RKO (cell line): ENCODE results near the gene EPHB1.

ENCODE experiments used
- DNase-seq: peaks from one replicate; pipeline ENCODE4 v3.0.0-alpha.2; 2016; ENCODE audit warnings: low spot score

The EPHB1 gene

DNA sequence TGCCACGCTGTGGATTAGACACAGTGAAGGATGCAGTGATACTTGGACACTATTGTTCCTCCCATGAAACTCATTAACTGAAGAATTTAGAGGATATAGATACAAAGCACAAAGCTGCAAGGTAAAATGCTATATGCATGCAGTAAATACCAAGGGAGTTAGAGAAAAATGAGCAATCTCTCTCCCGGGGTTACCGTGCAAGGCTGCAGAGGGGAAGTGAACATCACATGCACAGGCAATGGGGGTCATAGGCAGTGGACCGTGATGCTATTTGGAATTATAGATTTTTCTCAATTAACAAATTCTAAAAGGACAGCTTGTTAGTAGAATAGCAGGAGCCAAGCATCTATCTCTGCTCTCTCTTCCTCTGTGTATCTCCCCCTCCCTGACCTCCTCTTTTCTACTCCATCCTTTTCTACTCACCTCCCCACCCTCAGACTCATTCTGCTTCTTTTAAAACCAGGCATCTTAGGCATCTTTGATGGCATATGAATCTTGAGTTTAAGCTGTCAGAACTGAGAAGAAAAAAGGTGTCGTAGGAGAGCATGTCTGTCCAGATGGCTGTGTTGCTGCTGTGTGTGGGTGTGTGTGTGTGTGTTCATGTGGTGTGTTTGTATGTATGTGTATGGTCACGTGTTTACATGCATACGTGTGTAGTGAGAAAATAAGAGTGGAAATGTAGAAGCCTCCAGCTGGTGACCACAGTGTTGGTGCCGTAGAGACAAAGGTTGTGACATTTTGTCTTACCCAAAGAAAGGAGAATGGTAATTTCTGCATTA, 339.0 kb downstream of the EPHB1 start:
- DNase-seq: no peak

DNA sequence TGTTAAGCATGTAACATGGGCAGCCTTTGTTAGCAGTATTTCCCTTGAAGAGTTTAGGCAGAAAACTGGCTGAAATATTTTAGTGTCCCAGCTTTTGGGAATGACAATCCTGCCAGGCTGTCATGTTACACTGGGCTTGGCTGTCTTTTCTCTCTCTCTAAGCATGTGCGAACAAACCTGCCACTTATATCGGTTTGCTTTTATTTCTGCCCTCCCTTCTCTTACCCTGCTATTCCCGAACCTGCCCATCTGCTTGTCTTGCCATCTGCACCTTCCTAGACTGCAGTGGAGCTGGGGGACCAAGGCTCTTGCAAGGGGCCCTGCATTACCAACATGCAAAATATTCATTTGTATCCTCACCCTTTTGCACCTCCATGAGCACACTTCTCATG, 339.6 kb downstream of the EPHB1 start:
- no peak for DNase-seq

DNA sequence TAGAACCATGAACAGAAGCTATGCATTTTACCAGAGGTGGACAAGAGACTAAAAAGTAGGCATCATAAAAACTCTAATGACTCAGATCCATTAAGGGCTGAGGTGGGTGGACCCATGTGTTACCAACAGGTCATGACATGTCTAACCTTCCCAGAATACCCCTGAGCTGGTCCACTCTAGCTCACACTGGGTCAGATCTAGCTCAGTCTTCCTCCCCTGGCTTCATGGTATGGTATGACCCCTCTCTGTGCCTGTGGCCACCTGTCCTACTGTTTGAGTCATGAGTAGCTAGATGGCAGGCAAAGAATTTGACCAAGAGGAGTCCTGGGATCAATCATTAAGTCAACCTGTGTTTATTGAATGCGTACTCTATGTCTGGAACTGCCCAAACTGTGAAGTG, 340.4 kb downstream of the EPHB1 start:
- DNase-seq: no peak

DNA sequence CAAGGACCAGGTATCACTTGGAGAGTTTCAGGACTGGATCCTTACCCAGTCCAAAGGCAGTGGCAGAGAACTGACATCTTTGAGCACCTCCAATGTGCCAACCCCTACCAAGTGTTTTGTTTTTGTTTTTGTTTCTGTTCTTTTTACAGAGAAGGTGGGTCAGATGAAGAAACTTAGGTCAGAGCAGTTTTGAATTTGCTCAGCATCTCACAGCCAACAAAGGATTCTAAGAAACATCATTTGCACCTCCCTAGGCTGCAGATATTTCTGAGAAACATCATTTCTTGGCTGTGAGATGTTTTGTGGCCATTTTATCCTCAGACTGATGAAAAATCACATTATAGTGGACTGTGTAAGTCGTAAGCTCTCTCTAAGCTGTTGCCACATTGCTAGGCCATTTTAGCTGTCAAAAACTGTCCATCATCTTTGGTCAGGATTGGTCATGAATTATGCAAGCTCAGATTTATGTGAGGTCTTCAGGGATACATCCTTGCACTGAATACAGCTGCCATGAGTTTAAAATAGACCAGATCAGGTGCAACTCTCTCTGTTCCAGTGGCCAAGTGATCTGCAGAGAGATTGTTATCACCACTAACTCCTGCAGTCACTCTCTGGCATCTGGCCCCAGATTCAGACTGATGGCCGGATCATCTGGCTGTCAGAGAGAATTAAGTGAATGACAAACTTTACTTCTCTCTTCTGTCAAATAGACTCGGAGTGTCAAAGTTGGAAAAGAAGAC, 341.5 kb downstream of the EPHB1 start:
- no peak for DNase-seq

GRCh38 chr3:135137296-135137695, 342.2 kb downstream of the EPHB1 start:
- no peak for DNase-seq

DNA sequence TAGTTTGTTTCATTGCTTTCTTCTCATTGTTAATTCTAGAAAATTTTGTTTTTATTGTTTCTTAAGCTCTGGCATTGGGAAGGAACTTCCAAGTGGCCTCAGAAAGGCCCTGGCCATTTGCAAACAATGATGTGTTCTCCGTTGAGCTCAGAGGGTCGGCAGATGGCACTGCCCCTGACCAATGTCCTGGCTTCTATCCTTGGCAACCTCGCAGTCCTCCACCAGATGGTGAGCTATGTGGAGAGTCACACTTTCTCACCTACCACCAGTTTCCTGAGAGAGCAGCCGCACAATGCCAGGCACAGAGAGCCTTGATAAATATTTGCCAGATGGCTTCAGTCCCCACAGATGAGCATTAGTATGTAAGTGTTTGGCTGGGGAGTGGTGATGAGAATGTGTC, 343.7 kb downstream of the EPHB1 start:
- no peak for DNase-seq

- no peak for DNase-seq
Measured at GRCh38 chr3:135140591-135140990, 345.5 kb downstream of the EPHB1 start.

- DNase-seq: no peak
Measured at GRCh38 chr3:135141160-135141559, 346.1 kb downstream of the EPHB1 start.

- no peak for DNase-seq
Measured at GRCh38 chr3:135141672-135142071, 346.6 kb downstream of the EPHB1 start.

GRCh38 chr3:135142530-135142929, 347.5 kb downstream of the EPHB1 start:
- no peak for DNase-seq

DNA sequence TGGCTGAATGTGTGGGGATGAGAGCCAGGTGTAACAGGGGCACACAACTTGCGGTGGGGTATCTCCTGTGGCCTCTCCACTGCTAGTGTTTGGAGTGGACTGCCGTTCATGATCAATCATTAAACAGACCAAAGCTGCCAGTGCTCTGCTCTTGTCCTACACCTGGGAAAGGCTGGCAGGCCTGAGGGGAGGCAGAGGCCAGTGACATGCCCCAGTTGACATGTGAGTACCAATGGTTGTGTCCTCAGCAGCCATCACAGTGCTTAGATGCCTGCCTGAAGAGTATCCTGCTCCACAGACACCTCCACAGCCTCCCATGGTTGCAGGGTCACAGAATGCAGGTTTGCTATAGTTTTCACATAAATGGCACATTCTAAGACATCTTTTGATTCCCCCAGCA, 348.4 kb downstream of the EPHB1 start:
- no peak for DNase-seq

DNA sequence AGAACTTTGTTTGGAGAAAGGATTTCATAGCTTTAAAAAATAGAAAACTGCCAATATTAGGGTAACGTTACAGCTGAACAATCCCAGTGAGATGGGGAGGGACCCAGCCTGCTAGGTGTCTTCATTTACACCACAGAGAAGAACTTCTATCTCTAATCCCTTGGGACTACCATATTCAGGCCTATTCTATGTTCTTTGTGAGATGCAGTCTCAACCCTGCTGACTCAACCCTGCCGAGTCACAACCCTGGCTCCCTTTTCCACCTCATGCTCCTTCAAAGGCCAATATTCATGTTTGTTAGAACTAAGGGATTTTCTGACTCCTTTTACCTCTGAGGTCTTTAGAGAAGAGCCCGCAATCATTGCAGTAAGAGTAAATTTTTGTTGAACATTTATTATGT, 350.5 kb downstream of the EPHB1 start:
- peak; percentile 5 for DNase-seq

DNA sequence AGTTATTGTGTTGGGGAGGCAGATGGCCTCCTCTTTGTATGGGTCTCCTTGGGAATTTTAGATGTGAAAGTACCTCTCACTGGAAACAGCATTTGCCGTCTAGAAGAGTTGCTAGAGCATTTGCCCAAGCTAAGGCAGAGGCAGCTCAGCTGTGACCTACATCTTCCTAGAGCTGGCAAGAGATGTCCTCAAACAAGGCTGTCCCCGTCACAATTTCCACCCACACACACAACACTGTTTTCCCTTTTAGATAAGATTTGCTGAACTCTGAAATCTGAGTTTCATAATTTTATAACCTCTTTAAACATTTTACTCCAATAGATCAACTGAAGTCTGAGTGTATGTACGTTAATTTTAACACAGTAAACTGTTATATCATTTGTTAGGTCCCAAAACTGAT, 352.6 kb downstream of the EPHB1 start:
- no peak for DNase-seq

- DNase-seq: no peak
Measured at GRCh38 chr3:135148398-135149020, 353.4 kb downstream of the EPHB1 start.

DNA sequence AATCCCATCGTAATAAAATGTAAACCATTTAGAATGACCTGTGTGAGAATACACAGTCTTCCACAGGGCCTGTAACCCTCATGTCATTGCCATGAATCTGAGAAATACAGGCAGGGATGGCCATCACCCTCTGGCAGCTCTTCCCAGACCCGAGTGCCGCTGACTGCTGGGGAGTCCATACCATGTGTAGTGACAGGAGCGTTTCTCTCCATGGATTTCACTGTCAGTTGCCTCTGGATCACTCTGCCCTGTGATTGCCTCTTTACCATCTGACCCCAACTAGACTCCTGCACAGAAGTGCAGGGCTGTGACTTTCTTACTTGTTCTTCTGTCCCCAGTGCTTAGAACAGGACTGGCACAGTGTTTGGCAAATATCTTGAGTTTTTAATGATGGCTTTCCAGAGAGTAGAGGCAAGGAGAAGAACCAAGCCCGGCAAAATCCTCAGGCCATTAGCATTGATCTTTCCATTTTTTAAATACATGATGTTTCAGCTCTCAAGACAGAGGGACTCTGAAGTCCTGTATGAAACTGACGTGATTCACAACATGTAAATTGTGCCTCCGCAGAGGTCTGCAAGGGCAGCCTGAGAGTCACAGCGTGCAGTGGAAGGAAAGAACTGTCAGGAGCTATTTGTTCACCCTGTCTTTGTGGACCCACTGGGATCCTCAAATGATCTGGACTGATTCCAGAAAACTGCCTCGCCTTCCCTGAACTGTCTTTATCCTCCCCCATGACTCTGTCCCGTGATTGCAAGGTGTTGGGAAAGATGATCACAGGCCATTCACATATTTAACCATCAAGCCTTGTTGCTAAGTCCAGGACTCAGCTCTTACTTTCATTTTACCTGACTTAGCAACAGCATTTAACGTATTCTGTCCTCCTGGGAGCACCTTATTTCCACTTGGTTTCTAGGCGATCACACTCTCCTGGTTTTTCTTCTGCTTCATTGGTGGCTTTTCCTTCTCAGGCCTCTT, 354.9 kb downstream of the EPHB1 start:
- DNase-seq: no peak

GRCh38 chr3:135154186-135154585, 359.1 kb downstream of the EPHB1 start:
- no peak for DNase-seq

GRCh38 chr3:135155228-135155627, 360.2 kb downstream of the EPHB1 start:
- DNase-seq: peak; percentile 1

DNA sequence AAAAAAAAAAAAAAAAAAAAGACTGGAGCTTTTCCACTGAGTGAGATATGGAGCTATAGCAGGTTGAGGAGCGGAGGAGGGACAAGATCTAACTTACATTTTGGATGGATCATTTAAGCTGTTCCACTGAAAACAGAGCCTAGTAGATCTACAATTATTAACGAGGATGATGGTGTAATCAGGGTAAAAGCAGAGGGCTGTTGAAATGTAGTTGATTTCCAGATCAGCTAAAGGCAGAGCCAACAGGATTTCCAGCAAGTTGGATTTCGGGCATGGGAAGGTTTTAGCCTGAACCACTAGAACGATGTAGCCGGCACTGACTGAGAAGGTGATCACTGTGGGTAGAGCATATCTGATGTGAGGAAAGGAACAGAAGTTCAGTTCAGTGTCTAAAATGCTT, 360.7 kb downstream of the EPHB1 start:
- DNase-seq: no peak

- no peak for DNase-seq
Measured at GRCh38 chr3:135157045-135157740, 362.1 kb downstream of the EPHB1 start.

DNA sequence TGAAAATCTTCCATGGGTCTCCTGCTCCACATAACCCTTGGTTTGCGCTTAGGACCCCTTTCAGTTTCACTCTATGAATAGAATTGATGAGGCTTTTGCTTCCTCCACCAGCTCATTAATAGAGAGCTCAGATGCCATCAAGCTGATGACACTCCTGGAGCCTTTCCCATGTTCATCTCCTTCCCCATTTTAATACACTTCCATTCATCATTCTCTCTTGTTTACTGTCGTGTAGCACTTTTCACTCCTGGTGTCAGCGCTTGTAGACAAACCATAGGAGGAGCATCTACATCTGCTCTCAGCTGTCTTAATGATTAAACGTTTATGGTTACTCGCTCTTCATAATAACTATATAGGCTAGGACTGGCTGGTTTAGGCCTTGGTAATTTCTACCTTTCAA, 363.5 kb downstream of the EPHB1 start:
- no peak for DNase-seq

GRCh38 chr3:135159681-135160247, 364.7 kb downstream of the EPHB1 start:
- DNase-seq: no peak
